ENCODE data around the gene RAD51B. TPM values are rescaled to one million over a fixed set of nuclear protein-coding genes. Genes with fewer than 3 reads are reported as not detected.

Gene RAD51B
- total and polyA plus RNA-seq, 2 of the 13 experiments (the other 11 are each of a cell fraction or from before 2014, with no cell fraction given), result 7.0 to 9.5 TPM

DNA sequence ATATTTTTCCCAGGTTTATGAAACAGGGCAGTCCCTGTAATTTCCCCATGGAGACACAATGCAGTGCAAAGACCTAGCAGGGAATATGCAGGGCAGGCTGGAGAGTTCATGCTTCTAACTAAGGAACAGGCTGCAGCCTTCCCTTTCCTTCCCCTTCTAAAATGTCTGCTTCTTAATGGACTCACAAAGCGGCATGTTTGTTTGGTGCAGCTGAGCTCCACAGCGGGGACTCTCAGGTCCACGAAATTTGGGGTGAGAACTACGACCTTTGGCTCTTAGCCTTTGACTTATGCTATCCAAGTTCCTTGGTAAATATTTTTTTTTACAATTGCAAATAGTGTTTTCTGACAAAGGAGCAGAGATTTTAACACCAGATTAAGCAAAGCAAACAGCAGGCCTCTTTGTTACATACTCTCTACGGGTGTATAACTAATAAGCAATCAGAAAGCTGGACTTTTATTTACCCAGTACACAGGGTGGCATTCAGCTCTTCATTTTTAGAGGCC is 649.7 kb downstream of the RAD51B start (continued):
- TF ChIP-seq, protein P1, sequence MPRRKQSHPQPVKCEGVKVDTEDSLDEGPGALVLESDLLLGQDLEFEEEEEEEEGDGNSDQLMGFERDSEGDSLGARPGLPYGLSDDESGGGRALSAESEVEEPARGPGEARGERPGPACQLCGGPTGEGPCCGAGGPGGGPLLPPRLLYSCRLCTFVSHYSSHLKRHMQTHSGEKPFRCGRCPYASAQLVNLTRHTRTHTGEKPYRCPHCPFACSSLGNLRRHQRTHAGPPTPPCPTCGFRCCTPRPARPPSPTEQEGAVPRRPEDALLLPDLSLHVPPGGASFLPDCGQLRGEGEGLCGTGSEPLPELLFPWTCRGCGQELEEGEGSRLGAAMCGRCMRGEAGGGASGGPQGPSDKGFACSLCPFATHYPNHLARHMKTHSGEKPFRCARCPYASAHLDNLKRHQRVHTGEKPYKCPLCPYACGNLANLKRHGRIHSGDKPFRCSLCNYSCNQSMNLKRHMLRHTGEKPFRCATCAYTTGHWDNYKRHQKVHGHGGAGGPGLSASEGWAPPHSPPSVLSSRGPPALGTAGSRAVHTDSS (CRISPR knock-in tag; conservative IDR thresholded peaks at IDR 0.05), result no peak
- TF ChIP-seq HMG20B (CRISPR knock-in tag; conservative IDR thresholded peaks at IDR 0.05) (peak; percentile 98), SIX1 (CRISPR knock-in tag; IDR thresholded peaks at IDR 0.05; ENCODE audit: borderline replicate concordance) (peak; percentile 77), TSC22D2 (CRISPR knock-in tag; IDR thresholded peaks at IDR 0.05; ENCODE audit: borderline replicate concordance) (no peak), ZEB1 (IDR thresholded peaks at IDR 0.05; ENCODE audit: insufficient replicate concordance, low read depth) (peak; percentile 41), CHD4 (IDR thresholded peaks at IDR 0.05; ENCODE audit: borderline replicate concordance, low read length) (peak; percentile 28; the same call in 1 of the 2 replicates), ETV5 (CRISPR knock-in tag; IDR thresholded peaks at IDR 0.05; ENCODE audit: borderline replicate concordance) (peak; percentile 33; the same call in 1 of the 2 replicates), FOSL1 (CRISPR knock-in tag; IDR thresholded peaks at IDR 0.05; ENCODE audit: borderline replicate concordance) (no peak), ZNF3 (CRISPR knock-in tag; IDR thresholded peaks at IDR 0.05) (no peak), EP300 (IDR thresholded peaks at IDR 0.05; ENCODE audit: low read depth in 2 of 2, low read length in 2 of 2) (peak in 1 of 2 experiments; percentile 89; a peak in 2 of 4 replicates), EP300 (CRISPR knock-in tag; IDR thresholded peaks at IDR 0.05; ENCODE audit: borderline replicate concordance) (peak; percentile 40; the same call in 1 of the 2 replicates), PHB2 (IDR thresholded peaks at IDR 0.05; ENCODE audit: partially characterized antibody) (no peak)
- TF ChIP-seq, protein P2, sequence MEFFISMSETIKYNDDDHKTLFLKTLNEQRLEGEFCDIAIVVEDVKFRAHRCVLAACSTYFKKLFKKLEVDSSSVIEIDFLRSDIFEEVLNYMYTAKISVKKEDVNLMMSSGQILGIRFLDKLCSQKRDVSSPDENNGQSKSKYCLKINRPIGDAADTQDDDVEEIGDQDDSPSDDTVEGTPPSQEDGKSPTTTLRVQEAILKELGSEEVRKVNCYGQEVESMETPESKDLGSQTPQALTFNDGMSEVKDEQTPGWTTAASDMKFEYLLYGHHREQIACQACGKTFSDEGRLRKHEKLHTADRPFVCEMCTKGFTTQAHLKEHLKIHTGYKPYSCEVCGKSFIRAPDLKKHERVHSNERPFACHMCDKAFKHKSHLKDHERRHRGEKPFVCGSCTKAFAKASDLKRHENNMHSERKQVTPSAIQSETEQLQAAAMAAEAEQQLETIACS (CRISPR knock-in tag; IDR thresholded peaks at IDR 0.05), result no peak
- TF ChIP-seq, protein P3, sequence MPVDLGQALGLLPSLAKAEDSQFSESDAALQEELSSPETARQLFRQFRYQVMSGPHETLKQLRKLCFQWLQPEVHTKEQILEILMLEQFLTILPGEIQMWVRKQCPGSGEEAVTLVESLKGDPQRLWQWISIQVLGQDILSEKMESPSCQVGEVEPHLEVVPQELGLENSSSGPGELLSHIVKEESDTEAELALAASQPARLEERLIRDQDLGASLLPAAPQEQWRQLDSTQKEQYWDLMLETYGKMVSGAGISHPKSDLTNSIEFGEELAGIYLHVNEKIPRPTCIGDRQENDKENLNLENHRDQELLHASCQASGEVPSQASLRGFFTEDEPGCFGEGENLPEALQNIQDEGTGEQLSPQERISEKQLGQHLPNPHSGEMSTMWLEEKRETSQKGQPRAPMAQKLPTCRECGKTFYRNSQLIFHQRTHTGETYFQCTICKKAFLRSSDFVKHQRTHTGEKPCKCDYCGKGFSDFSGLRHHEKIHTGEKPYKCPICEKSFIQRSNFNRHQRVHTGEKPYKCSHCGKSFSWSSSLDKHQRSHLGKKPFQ (CRISPR knock-in tag; IDR thresholded peaks at IDR 0.05; ENCODE audit: insufficient replicate concordance), result no peak
- TF ChIP-seq, protein P4, sequence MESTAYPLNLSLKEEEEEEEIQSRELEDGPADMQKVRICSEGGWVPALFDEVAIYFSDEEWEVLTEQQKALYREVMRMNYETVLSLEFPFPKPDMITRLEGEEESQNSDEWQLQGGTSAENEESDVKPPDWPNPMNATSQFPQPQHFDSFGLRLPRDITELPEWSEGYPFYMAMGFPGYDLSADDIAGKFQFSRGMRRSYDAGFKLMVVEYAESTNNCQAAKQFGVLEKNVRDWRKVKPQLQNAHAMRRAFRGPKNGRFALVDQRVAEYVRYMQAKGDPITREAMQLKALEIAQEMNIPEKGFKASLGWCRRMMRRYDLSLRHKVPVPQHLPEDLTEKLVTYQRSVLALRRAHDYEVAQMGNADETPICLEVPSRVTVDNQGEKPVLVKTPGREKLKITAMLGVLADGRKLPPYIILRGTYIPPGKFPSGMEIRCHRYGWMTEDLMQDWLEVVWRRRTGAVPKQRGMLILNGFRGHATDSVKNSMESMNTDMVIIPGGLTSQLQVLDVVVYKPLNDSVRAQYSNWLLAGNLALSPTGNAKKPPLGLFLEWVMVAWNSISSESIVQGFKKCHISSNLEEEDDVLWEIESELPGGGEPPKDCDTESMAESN (CRISPR knock-in tag; conservative IDR thresholded peaks at IDR 0.05), result 0 out of 2 replicates have a peak, but pooled peaks have one; percentile 59
- TF ChIP-seq, protein P5, sequence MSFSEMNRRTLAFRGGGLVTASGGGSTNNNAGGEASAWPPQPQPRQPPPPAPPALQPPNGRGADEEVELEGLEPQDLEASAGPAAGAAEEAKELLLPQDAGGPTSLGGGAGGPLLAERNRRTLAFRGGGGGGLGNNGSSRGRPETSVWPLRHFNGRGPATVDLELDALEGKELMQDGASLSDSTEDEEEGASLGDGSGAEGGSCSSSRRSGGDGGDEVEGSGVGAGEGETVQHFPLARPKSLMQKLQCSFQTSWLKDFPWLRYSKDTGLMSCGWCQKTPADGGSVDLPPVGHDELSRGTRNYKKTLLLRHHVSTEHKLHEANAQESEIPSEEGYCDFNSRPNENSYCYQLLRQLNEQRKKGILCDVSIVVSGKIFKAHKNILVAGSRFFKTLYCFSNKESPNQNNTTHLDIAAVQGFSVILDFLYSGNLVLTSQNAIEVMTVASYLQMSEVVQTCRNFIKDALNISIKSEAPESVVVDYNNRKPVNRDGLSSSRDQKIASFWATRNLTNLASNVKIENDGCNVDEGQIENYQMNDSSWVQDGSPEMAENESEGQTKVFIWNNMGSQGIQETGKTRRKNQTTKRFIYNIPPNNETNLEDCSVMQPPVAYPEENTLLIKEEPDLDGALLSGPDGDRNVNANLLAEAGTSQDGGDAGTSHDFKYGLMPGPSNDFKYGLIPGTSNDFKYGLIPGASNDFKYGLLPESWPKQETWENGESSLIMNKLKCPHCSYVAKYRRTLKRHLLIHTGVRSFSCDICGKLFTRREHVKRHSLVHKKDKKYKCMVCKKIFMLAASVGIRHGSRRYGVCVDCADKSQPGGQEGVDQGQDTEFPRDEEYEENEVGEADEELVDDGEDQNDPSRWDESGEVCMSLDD (CRISPR knock-in tag; IDR thresholded peaks at IDR 0.05; ENCODE audit: borderline replicate concordance), result peak; percentile 95
- TF ChIP-seq, protein P6, sequence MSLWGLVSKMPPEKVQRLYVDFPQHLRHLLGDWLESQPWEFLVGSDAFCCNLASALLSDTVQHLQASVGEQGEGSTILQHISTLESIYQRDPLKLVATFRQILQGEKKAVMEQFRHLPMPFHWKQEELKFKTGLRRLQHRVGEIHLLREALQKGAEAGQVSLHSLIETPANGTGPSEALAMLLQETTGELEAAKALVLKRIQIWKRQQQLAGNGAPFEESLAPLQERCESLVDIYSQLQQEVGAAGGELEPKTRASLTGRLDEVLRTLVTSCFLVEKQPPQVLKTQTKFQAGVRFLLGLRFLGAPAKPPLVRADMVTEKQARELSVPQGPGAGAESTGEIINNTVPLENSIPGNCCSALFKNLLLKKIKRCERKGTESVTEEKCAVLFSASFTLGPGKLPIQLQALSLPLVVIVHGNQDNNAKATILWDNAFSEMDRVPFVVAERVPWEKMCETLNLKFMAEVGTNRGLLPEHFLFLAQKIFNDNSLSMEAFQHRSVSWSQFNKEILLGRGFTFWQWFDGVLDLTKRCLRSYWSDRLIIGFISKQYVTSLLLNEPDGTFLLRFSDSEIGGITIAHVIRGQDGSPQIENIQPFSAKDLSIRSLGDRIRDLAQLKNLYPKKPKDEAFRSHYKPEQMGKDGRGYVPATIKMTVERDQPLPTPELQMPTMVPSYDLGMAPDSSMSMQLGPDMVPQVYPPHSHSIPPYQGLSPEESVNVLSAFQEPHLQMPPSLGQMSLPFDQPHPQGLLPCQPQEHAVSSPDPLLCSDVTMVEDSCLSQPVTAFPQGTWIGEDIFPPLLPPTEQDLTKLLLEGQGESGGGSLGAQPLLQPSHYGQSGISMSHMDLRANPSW (CRISPR knock-in tag; IDR thresholded peaks at IDR 0.05; ENCODE audit: borderline replicate concordance), result no peak

Measured in HepG2 (cell line).